ENCODE results near the gene HMCN1. TPM values are rescaled to one million over a fixed set of nuclear protein-coding genes. Genes with fewer than 3 reads are reported as not detected.

The HMCN1 gene
- total and polyA plus RNA-seq, 4 experiments from 2014 or later, result 0.19 to 0.29 TPM; not detected in 2

GRCh38 chr1:186079084-186079684 lies 345.0 kb downstream of the HMCN1 start:
- no peak for DNase-seq
- Mint-ChIP-seq H3K36me3 (no peaks in the 10 kb centered on the region), H3K4me3 (peak overlapping the region in 1 of 8 donors; percentile 10), H3K27me3 (peaks cover 0 to 2% of the 10 kb centered on the region in 2 donors), H3K27ac (no peak overlapping the region), H3K9me3 (peaks cover 0 to 3% (median 0%) of the 10 kb centered on the region in 8 donors), H3K4me1 (peaks cover 0 to 2% (median 0%) of the 10 kb centered on the region in 4 donors)
- Histone ChIP-seq H3K27ac (ENCODE audit: low read depth, low read length) (no peak overlapping the region), H3K4me1 (ENCODE audit: insufficient read depth, low read length) (no peaks in the 10 kb centered on the region), H3K27me3 (ENCODE audit: insufficient read depth, low read length) (no peaks in the 10 kb centered on the region), H3K36me3 (ENCODE audit: insufficient read depth, low read length) (no peaks in the 10 kb centered on the region), H3K4me3 (ENCODE audit: low read length in 2 of 2) (no peak overlapping the region), H3K9me3 (ENCODE audit: control insufficient read depth in 1 of 2, low read length in 2 of 2) (no peaks in the 10 kb centered on the region)
- ChIA-PET POLR2A (ENCODE audit: partially characterized antibody) (no interaction called here), CTCF (ENCODE audit: partially characterized antibody) (no interaction called here)
- intact Hi-C loops (cut with micrococcal nuclease), result no loop called here

- peaks cover 0 to 3% (median 0%) of the 10 kb centered on the region in 8 donors for H3K9me3 Mint-ChIP-seq
- ChIA-PET POLR2A (ENCODE audit: partially characterized antibody) (no interaction called here), CTCF (ENCODE audit: partially characterized antibody) (no interaction called here)
- peaks cover 0 to 2% (median 0%) of the 10 kb centered on the region in 4 donors for H3K4me1 Mint-ChIP-seq
- Histone ChIP-seq H3K4me3 (ENCODE audit: low read length in 2 of 2) (no peak overlapping the region), H3K27ac (ENCODE audit: low read depth, low read length) (no peak overlapping the region), H3K4me1 (ENCODE audit: insufficient read depth, low read length) (no peaks in the 10 kb centered on the region), H3K27me3 (ENCODE audit: insufficient read depth, low read length) (no peaks in the 10 kb centered on the region), H3K9me3 (ENCODE audit: control insufficient read depth in 1 of 2, low read length in 2 of 2) (no peaks in the 10 kb centered on the region), H3K36me3 (ENCODE audit: insufficient read depth, low read length) (no peaks in the 10 kb centered on the region)
- DNase-seq, result no peak
- intact Hi-C loops (cut with micrococcal nuclease), result no loop called here
- no peaks in the 10 kb centered on the region for H3K36me3 Mint-ChIP-seq
- H3K4me3 Mint-ChIP-seq, result peak overlapping the region in 1 of 8 donors; percentile 58
- H3K27ac Mint-ChIP-seq, result no peak overlapping the region
- peaks cover 0 to 2% of the 10 kb centered on the region in 2 donors for H3K27me3 Mint-ChIP-seq
Observed at GRCh38 chr1:186082235-186082937, 348.2 kb downstream of the HMCN1 start.

GRCh38 chr1:186086583-186086982 lies 352.4 kb downstream of the HMCN1 start:
- Histone ChIP-seq H3K4me3 (ENCODE audit: low read length in 2 of 2) (no peak overlapping the region), H3K27ac (ENCODE audit: low read depth, low read length) (no peak overlapping the region), H3K4me1 (ENCODE audit: insufficient read depth, low read length) (no peaks in the 10 kb centered on the region), H3K27me3 (ENCODE audit: insufficient read depth, low read length) (no peaks in the 10 kb centered on the region), H3K9me3 (ENCODE audit: control insufficient read depth in 1 of 2, low read length in 2 of 2) (no peaks in the 10 kb centered on the region), H3K36me3 (ENCODE audit: insufficient read depth, low read length) (no peaks in the 10 kb centered on the region)
- no peaks in the 10 kb centered on the region for H3K36me3 Mint-ChIP-seq
- peaks cover 0 to 2% (median 0%) of the 10 kb centered on the region in 8 donors for H3K9me3 Mint-ChIP-seq
- intact Hi-C loops (cut with micrococcal nuclease), result no loop called here
- ChIA-PET POLR2A (ENCODE audit: partially characterized antibody) (no interaction called here), CTCF (ENCODE audit: partially characterized antibody) (no interaction called here)
- H3K4me3 Mint-ChIP-seq, result no peak overlapping the region
- peaks cover 0 to 2% (median 0%) of the 10 kb centered on the region in 4 donors for H3K4me1 Mint-ChIP-seq
- H3K27ac Mint-ChIP-seq, result no peak overlapping the region
- DNase-seq, result no peak
- H3K27me3 Mint-ChIP-seq, result peaks cover 2 to 4% of the 10 kb centered on the region in 2 donors

- Histone ChIP-seq H3K4me1 (ENCODE audit: insufficient read depth, low read length) (no peaks in the 10 kb centered on the region), H3K36me3 (ENCODE audit: insufficient read depth, low read length) (no peaks in the 10 kb centered on the region), H3K9me3 (ENCODE audit: control insufficient read depth in 1 of 2, low read length in 2 of 2) (no peaks in the 10 kb centered on the region), H3K4me3 (ENCODE audit: low read length in 2 of 2) (no peak overlapping the region), H3K27ac (ENCODE audit: low read depth, low read length) (no peak overlapping the region), H3K27me3 (ENCODE audit: insufficient read depth, low read length) (no peaks in the 10 kb centered on the region)
- no peak overlapping the region for H3K4me3 Mint-ChIP-seq
- no peak for DNase-seq
- ChIA-PET POLR2A (ENCODE audit: partially characterized antibody) (no interaction called here), CTCF (ENCODE audit: partially characterized antibody) (no interaction called here)
- H3K9me3 Mint-ChIP-seq, result peaks cover 0 to 2% (median 0%) of the 10 kb centered on the region in 8 donors
- intact Hi-C loops (cut with micrococcal nuclease), result no loop called here
- H3K36me3 Mint-ChIP-seq, result no peaks in the 10 kb centered on the region
- no peak overlapping the region for H3K27ac Mint-ChIP-seq
- no peaks in the 10 kb centered on the region for H3K4me1 Mint-ChIP-seq
- H3K27me3 Mint-ChIP-seq, result peaks cover 2 to 4% of the 10 kb centered on the region in 2 donors
Observed at GRCh38 chr1:186089940-186090339, 355.7 kb downstream of the HMCN1 start.

GRCh38 chr1:186091222-186091720 lies 357.1 kb downstream of the HMCN1 start:
- H3K4me1 Mint-ChIP-seq, result no peaks in the 10 kb centered on the region
- H3K4me1 ChIP-seq (ENCODE audit: insufficient read depth, low read length), result no peaks in the 10 kb centered on the region
- DNase-seq, result no peak
- H3K9me3 Mint-ChIP-seq, result no peaks in the 10 kb centered on the region
- peaks cover 2 to 4% of the 10 kb centered on the region in 2 donors for H3K27me3 Mint-ChIP-seq
- H3K27ac Mint-ChIP-seq, result no peak overlapping the region
- H3K27ac ChIP-seq (ENCODE audit: low read depth, low read length), result no peak overlapping the region
- H3K36me3 ChIP-seq (ENCODE audit: insufficient read depth, low read length), result no peaks in the 10 kb centered on the region
- ChIA-PET POLR2A (ENCODE audit: partially characterized antibody) (no interaction called here), CTCF (ENCODE audit: partially characterized antibody) (no interaction called here)
- no peak overlapping the region for H3K4me3 ChIP-seq (ENCODE audit: low read length in 2 of 2)
- H3K36me3 Mint-ChIP-seq, result no peaks in the 10 kb centered on the region
- no peaks in the 10 kb centered on the region for H3K9me3 ChIP-seq (ENCODE audit: control insufficient read depth in 1 of 2, low read length in 2 of 2)
- intact Hi-C loops (cut with micrococcal nuclease), result no loop called here
- no peaks in the 10 kb centered on the region for H3K27me3 ChIP-seq (ENCODE audit: insufficient read depth, low read length)
- H3K4me3 Mint-ChIP-seq, result no peak overlapping the region

GRCh38 chr1:186093437-186093836 lies 359.2 kb downstream of the HMCN1 start:
- Histone ChIP-seq H3K4me3 (ENCODE audit: low read length in 2 of 2) (no peak overlapping the region), H3K9me3 (ENCODE audit: control insufficient read depth in 1 of 2, low read length in 2 of 2) (no peaks in the 10 kb centered on the region), H3K27me3 (ENCODE audit: insufficient read depth, low read length) (no peaks in the 10 kb centered on the region), H3K36me3 (ENCODE audit: insufficient read depth, low read length) (no peaks in the 10 kb centered on the region), H3K27ac (ENCODE audit: low read depth, low read length) (no peak overlapping the region), H3K4me1 (ENCODE audit: insufficient read depth, low read length) (no peaks in the 10 kb centered on the region)
- Mint-ChIP-seq H3K4me1 (no peaks in the 10 kb centered on the region), H3K27me3 (peaks cover 0 to 4% of the 10 kb centered on the region in 2 donors), H3K36me3 (no peaks in the 10 kb centered on the region), H3K9me3 (no peaks in the 10 kb centered on the region), H3K4me3 (no peak overlapping the region), H3K27ac (no peak overlapping the region)
- intact Hi-C loops (cut with micrococcal nuclease), result no loop called here
- no peak for DNase-seq
- CTCF ChIA-PET (ENCODE audit: partially characterized antibody), result no interaction called here
- POLR2A ChIA-PET (ENCODE audit: partially characterized antibody), result no interaction called here

GRCh38 chr1:186094172-186094571 lies 360.0 kb downstream of the HMCN1 start:
- no peaks in the 10 kb centered on the region for H3K36me3 ChIP-seq (ENCODE audit: insufficient read depth, low read length)
- no peaks in the 10 kb centered on the region for H3K27me3 ChIP-seq (ENCODE audit: insufficient read depth, low read length)
- H3K4me1 ChIP-seq (ENCODE audit: insufficient read depth, low read length), result no peaks in the 10 kb centered on the region
- Mint-ChIP-seq H3K4me3 (no peak overlapping the region), H3K4me1 (no peaks in the 10 kb centered on the region), H3K27me3 (peaks cover 2 to 4% of the 10 kb centered on the region in 2 donors), H3K9me3 (no peaks in the 10 kb centered on the region), H3K36me3 (no peaks in the 10 kb centered on the region), H3K27ac (no peak overlapping the region)
- H3K4me3 ChIP-seq (ENCODE audit: low read length in 2 of 2), result no peak overlapping the region
- H3K9me3 ChIP-seq (ENCODE audit: control insufficient read depth in 1 of 2, low read length in 2 of 2), result no peaks in the 10 kb centered on the region
- intact Hi-C loops (cut with micrococcal nuclease), result no loop called here
- no peak overlapping the region for H3K27ac ChIP-seq (ENCODE audit: low read depth, low read length)
- DNase-seq, result no peak
- ChIA-PET CTCF (ENCODE audit: partially characterized antibody) (no interaction called here), POLR2A (ENCODE audit: partially characterized antibody) (no interaction called here)

Measured in CD4-positive, alpha-beta memory T cell (primary cell).